Suppressor macrophage (primary cell): ENCODE measurements around the gene PLIN5.
A peak's percentile ranks its signal among the peaks of the same experiment; 100 is the strongest.

ENCODE experiments used
- DNase-seq, 4 experiments: peaks; one replicate each; pipeline ENCODE4 v3.0.0-alpha.2; 2020 to 2022

Gene PLIN5

GRCh38 chr19:4504891-4505569 lies 30.0 kb downstream of the PLIN5 start:
- DNase-seq: peak; percentile 85 to 95 (median 92)

- no peak for DNase-seq
Observed at GRCh38 chr19:4504297-4504701, 30.7 kb downstream of the PLIN5 start.

GRCh38 chr19:4503825-4504170 lies 31.2 kb downstream of the PLIN5 start:
- DNase-seq: no peak

- DNase-seq: no peak
Observed at GRCh38 chr19:4503132-4503824, 31.7 kb downstream of the PLIN5 start.

GRCh38 chr19:4502282-4503131 lies 32.5 kb downstream of the PLIN5 start:
- DNase-seq: peak in 2 of 4 experiments; percentile 26 to 28

GRCh38 chr19:4501691-4502090 lies 33.3 kb downstream of the PLIN5 start:
- DNase-seq: no peak

- DNase-seq: no peak
Observed at GRCh38 chr19:4500841-4501591, 34.0 kb downstream of the PLIN5 start.

- DNase-seq: no peak
Observed at GRCh38 chr19:4499855-4500254, 35.2 kb downstream of the PLIN5 start.

- no peak for DNase-seq
Observed at GRCh38 chr19:4499318-4499717, 35.7 kb downstream of the PLIN5 start.

- DNase-seq: no peak
Observed at GRCh38 chr19:4498694-4499093, 36.3 kb downstream of the PLIN5 start.

GRCh38 chr19:4497770-4498389 lies 37.1 kb downstream of the PLIN5 start:
- no peak for DNase-seq

- no peak for DNase-seq
Observed at GRCh38 chr19:4496304-4496703, 38.7 kb downstream of the PLIN5 start.

- DNase-seq: no peak
Observed at GRCh38 chr19:4495471-4495870, 39.6 kb downstream of the PLIN5 start.

- DNase-seq: no peak
Observed at GRCh38 chr19:4494691-4495064, 40.3 kb downstream of the PLIN5 start.

- DNase-seq: no peak
Observed at GRCh38 chr19:4493929-4494690, 40.9 kb downstream of the PLIN5 start.

GRCh38 chr19:4493104-4493928 lies 41.7 kb downstream of the PLIN5 start:
- no peak for DNase-seq

- no peak for DNase-seq
Observed at GRCh38 chr19:4492337-4493103, 42.5 kb downstream of the PLIN5 start.

GRCh38 chr19:4491446-4491845 lies 43.6 kb downstream of the PLIN5 start:
- no peak for DNase-seq

- DNase-seq: no peak
Observed at GRCh38 chr19:4488496-4488895, 46.5 kb downstream of the PLIN5 start.

GRCh38 chr19:4487572-4487971 lies 47.5 kb downstream of the PLIN5 start:
- DNase-seq: no peak
